HepG2 (cell line): ENCODE results near the gene MYL6B. TPM values are rescaled to one million over a fixed set of nuclear protein-coding genes. Genes with fewer than 3 reads are reported as not detected.

Experiments used
- ARID2 ChIP-seq: sonication (generic); formaldehyde crosslinking; IDR thresholded peaks from 2 replicates; pipeline ENCODE4 v1.8.1; 2022; ENCODE audit warnings: mild to moderate bottlenecking, missing genetic modification reagents, borderline replicate concordance
- BHLHE40 ChIP-seq: IDR thresholded peaks from 2 replicates; pipeline ENCODE4 v1.6.1; 2011; ENCODE audit warnings: low read length, improper control_type of control experiment
- CEBPB ChIP-seq: IDR thresholded peaks from 2 replicates; pipeline ENCODE4 v1.6.1; 2011; ENCODE audit warnings: low read depth, low read length, improper control_type of control experiment, borderline replicate concordance
- CHD4 ChIP-seq: fragments of 200-600 bp; sonication (generic); IDR thresholded peaks from 2 replicates; pipeline ENCODE4 v1.7.0; 2017; ENCODE audit warnings: mild to moderate bottlenecking, low read length, borderline replicate concordance
- DMAP1 ChIP-seq: IDR thresholded peaks from 2 replicates; pipeline ENCODE4 v1.6.1; 2016
- E2F1 ChIP-seq: sonication (generic); formaldehyde crosslinking; IDR thresholded peaks from 2 replicates; pipeline ENCODE4 v1.5.0; 2020; ENCODE audit warnings: missing genetic modification reagents
- FOXK1 ChIP-seq: sonication (generic); formaldehyde crosslinking; IDR thresholded peaks from 2 replicates; pipeline ENCODE4 v1.4.0; 2020; ENCODE audit warnings: low read depth, missing genetic modification reagents, borderline replicate concordance
- HHEX ChIP-seq: IDR thresholded peaks from 2 replicates; pipeline ENCODE4 v1.6.1; 2016; ENCODE audit warnings: control low read depth
- HNRNPH1 ChIP-seq: fragments of 200-400 bp; formaldehyde crosslinking; optimal IDR thresholded peaks from 2 replicates; pipeline ENCODE3; 2017; ENCODE audit warnings: mild to moderate bottlenecking, low read depth, low read length
- KAT2B ChIP-seq: fragments of 150-350 bp; IDR thresholded peaks from 2 replicates; pipeline ENCODE4 v1.6.1; 2014; ENCODE audit warnings: low read depth, low read length, borderline replicate concordance
- KMT2B ChIP-seq: IDR thresholded peaks from 2 replicates; pipeline ENCODE4 v1.6.1; 2016; ENCODE audit warnings: missing genetic modification reagents, missing compliant biosample characterization
- NFE2L1 ChIP-seq: sonication (generic); formaldehyde crosslinking; IDR thresholded peaks from 2 replicates; pipeline ENCODE4 v1.4.0; 2020; ENCODE audit warnings: missing genetic modification reagents, mild to moderate bottlenecking, borderline replicate concordance
- PAXIP1 ChIP-seq: sonication (generic); formaldehyde crosslinking; conservative IDR thresholded peaks from 2 replicates; pipeline ENCODE4 v1.4.0; 2020; ENCODE audit warnings: mild to moderate bottlenecking, missing genetic modification reagents, moderate library complexity
- PHF5A ChIP-seq: IDR thresholded peaks from one replicate; pipeline ENCODE4 v1.6.1; 2018; ENCODE audit warnings: low read depth, missing genetic modification reagents; ENCODE audit not compliant: unreplicated experiment
- POLR2AphosphoS2 ChIP-seq: IDR thresholded peaks from 2 replicates; pipeline ENCODE4 v1.6.1; 2011; ENCODE audit warnings: low read depth, low read length, improper control_type of control experiment
- RXRB ChIP-seq: IDR thresholded peaks from 2 replicates; pipeline ENCODE4 v1.6.1; 2016; ENCODE audit warnings: borderline replicate concordance, missing genetic modification reagents, missing compliant biosample characterization
- SMYD3 ChIP-seq: sonication (generic); formaldehyde crosslinking; IDR thresholded peaks from 2 replicates; pipeline ENCODE4 v1.8.1; 2023; ENCODE audit warnings: mild to moderate bottlenecking, missing genetic modification reagents
- ZNF432 ChIP-seq: sonication (generic); formaldehyde crosslinking; IDR thresholded peaks from 2 replicates; pipeline ENCODE4 v1.5.0; 2020; ENCODE audit warnings: missing genetic modification reagents, mild to moderate bottlenecking, borderline replicate concordance
- ZNF564 ChIP-seq: sonication (generic); formaldehyde crosslinking; IDR thresholded peaks from 2 replicates; pipeline ENCODE4 v1.8.1; 2023; ENCODE audit warnings: mild to moderate bottlenecking, missing genetic modification reagents
- ZNF576 ChIP-seq: sonication (generic); formaldehyde crosslinking; IDR thresholded peaks from 2 replicates; pipeline ENCODE4 v1.4.0; 2020; ENCODE audit warnings: mild to moderate bottlenecking, missing genetic modification reagents
- ZNF761 ChIP-seq: sonication (generic); formaldehyde crosslinking; conservative IDR thresholded peaks from 2 replicates; pipeline ENCODE4 v1.4.0; 2020; ENCODE audit warnings: mild to moderate bottlenecking, missing genetic modification reagents
- polyA plus RNA-seq, 8 experiments: library from polyadenylated mRNA; depleted of rRNA in 3 of 8; stranded (reverse) in 7 of 8; unstranded in 1 of 8; fragments of >200 nt; fragmentation: Illumina TruSeq in 4 of 8; extraction: Trizol in 4 of 8; gene quantifications; 2 replicates each; pipeline versions ENCODE4 v1.2.1 to v1.2.3, GENCODE V29; 2011 to 2016; ENCODE audit warnings: low read depth in 4 of 8, missing spikeins in 1 of 8, mixed read lengths in 1 of 8; ENCODE audit not compliant: insufficient read depth in 1 of 8
- total RNA-seq, 5 experiments: library from RNA; depleted of rRNA; stranded (reverse); fragments of >200 nt; fragmentation: Illumina TruSeq; extraction: Trizol; gene quantifications; 2 replicates each; pipeline ENCODE4 v1.2.3, GENCODE V29; 2016; ENCODE audit warnings: low read depth in 1 of 5
- TF ChIP-seq, protein P1 (sequence below): sonication (generic); formaldehyde crosslinking; IDR thresholded peaks from 2 replicates; pipeline ENCODE4 v1.8.0; 2022; ENCODE audit warnings: missing genetic modification reagents, mild to moderate bottlenecking, borderline replicate concordance
- TF ChIP-seq, protein P2 (sequence below): sonication (generic); formaldehyde crosslinking; IDR thresholded peaks from 2 replicates; pipeline ENCODE4 v1.8.0; 2022; ENCODE audit warnings: mild to moderate bottlenecking, missing genetic modification reagents

The MYL6B gene
- total and polyA plus RNA-seq, 2 of the 13 experiments (the other 11 are each of a cell fraction or from before 2014, with no cell fraction given) = 75.7 to 88.7 TPM

- no peak for TF ChIP-seq NFE2L1 (CRISPR knock-in tag)
- peak; percentile 82; the same call in 1 of the 2 replicates for TF ChIP-seq RXRB (CRISPR knock-in tag)
- no peak for TF ChIP-seq CHD4
- no peak for TF ChIP-seq ZNF432 (CRISPR knock-in tag)
- TF ChIP-seq PAXIP1 = peak; percentile 68
- TF ChIP-seq E2F1 (CRISPR knock-in tag) = peak; percentile 98
- no peak for TF ChIP-seq HHEX (CRISPR knock-in tag)
- TF ChIP-seq FOXK1 = no peak
- peak; percentile 81 for TF ChIP-seq ARID2 (CRISPR knock-in tag)
- TF ChIP-seq, protein P1, sequence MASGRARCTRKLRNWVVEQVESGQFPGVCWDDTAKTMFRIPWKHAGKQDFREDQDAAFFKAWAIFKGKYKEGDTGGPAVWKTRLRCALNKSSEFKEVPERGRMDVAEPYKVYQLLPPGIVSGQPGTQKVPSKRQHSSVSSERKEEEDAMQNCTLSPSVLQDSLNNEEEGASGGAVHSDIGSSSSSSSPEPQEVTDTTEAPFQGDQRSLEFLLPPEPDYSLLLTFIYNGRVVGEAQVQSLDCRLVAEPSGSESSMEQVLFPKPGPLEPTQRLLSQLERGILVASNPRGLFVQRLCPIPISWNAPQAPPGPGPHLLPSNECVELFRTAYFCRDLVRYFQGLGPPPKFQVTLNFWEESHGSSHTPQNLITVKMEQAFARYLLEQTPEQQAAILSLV (CRISPR knock-in tag) = peak; percentile 83; the same call in 1 of the 2 replicates
- TF ChIP-seq CEBPB = no peak
- peak; percentile 42 for TF ChIP-seq BHLHE40
- peak; percentile 90 for TF ChIP-seq KMT2B
- peak; percentile 93 for TF ChIP-seq DMAP1 (CRISPR knock-in tag)
- TF ChIP-seq ZNF564 = peak; percentile 94
- no peak for TF ChIP-seq HNRNPH1
- TF ChIP-seq SMYD3 (CRISPR knock-in tag) = peak; percentile 83
- TF ChIP-seq PHF5A (CRISPR knock-in tag) = peak; percentile 92
- TF ChIP-seq POLR2AphosphoS2 = peak; percentile 84; the same call in 1 of the 2 replicates
- TF ChIP-seq ZNF761 (CRISPR knock-in tag) = peak; percentile 93; the same call in 1 of the 2 replicates
- TF ChIP-seq, protein P2, sequence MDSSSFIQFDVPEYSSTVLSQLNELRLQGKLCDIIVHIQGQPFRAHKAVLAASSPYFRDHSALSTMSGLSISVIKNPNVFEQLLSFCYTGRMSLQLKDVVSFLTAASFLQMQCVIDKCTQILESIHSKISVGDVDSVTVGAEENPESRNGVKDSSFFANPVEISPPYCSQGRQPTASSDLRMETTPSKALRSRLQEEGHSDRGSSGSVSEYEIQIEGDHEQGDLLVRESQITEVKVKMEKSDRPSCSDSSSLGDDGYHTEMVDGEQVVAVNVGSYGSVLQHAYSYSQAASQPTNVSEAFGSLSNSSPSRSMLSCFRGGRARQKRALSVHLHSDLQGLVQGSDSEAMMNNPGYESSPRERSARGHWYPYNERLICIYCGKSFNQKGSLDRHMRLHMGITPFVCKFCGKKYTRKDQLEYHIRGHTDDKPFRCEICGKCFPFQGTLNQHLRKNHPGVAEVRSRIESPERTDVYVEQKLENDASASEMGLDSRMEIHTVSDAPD = peak; percentile 71; the same call in 1 of the 2 replicates
- no peak for TF ChIP-seq KAT2B
- no peak; the same call in 1 of the 2 replicates for TF ChIP-seq ZNF576
Observed at GRCh38 chr12:56104109-56104814, 48.1 kb upstream of the MYL6B start, which contains the start of gene PA2G4 (continued).
